ENCODE results near the gene RLF. TPM values are rescaled to one million over a fixed set of nuclear protein-coding genes. Genes with fewer than 3 reads are reported as not detected.
A peak's percentile ranks its signal among the peaks of the same experiment; 100 is the strongest.

RLF gene
- total RNA-seq, 4 donors from 2014 or later = 12.3 to 15.9 (median 15.0) TPM

GRCh38 chr1:40132383-40133311 lies 28.5 kb upstream of the RLF start:
- TF ChIP-seq, protein P1, sequence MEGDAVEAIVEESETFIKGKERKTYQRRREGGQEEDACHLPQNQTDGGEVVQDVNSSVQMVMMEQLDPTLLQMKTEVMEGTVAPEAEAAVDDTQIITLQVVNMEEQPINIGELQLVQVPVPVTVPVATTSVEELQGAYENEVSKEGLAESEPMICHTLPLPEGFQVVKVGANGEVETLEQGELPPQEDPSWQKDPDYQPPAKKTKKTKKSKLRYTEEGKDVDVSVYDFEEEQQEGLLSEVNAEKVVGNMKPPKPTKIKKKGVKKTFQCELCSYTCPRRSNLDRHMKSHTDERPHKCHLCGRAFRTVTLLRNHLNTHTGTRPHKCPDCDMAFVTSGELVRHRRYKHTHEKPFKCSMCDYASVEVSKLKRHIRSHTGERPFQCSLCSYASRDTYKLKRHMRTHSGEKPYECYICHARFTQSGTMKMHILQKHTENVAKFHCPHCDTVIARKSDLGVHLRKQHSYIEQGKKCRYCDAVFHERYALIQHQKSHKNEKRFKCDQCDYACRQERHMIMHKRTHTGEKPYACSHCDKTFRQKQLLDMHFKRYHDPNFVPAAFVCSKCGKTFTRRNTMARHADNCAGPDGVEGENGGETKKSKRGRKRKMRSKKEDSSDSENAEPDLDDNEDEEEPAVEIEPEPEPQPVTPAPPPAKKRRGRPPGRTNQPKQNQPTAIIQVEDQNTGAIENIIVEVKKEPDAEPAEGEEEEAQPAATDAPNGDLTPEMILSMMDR (IDR thresholded peaks at IDR 0.05 in 4 of 5, conservative IDR thresholded peaks at IDR 0.05 in 1 of 5) = no peak
- no peaks in the 10 kb centered on the region for H3K36me3 ChIP-seq
- no peak overlapping the region for H3K27ac ChIP-seq
- DNase-seq (no peak), ATAC-seq (no peak)
- no peaks in the 10 kb centered on the region for H3K4me1 ChIP-seq
- peaks cover 33 to 40% (median 37%) of the 10 kb centered on the region in 3 donors for H3K27me3 ChIP-seq
- peak overlapping the region; percentile 27 to 40 (median 28) for H3K4me3 ChIP-seq
- H3K9me3 ChIP-seq = no peaks in the 10 kb centered on the region
- in situ Hi-C loops (cut with MboI; ENCODE audit: low sequenced_read_pairs in 4 of 4) = no loop called here
- intact Hi-C loops (cut with DNase I; ENCODE audit: low total_unique reads) = no loop called here

- DNase-seq (no peak), ATAC-seq (no peak)
- Histone ChIP-seq H3K9me3 (no peaks in the 10 kb centered on the region), H3K36me3 (no peaks in the 10 kb centered on the region), H3K27me3 (peaks cover 33 to 40% (median 34%) of the 10 kb centered on the region in 3 donors), H3K4me1 (no peaks in the 10 kb centered on the region), H3K4me3 (peak overlapping the region in 1 of 4 donors; percentile 40), H3K27ac (no peak overlapping the region)
- TF ChIP-seq, protein P1 (IDR thresholded peaks at IDR 0.05 in 4 of 5, conservative IDR thresholded peaks at IDR 0.05 in 1 of 5) = no peak
- TF ChIP-seq POLR2A (IDR thresholded peaks at IDR 0.05) = no peak
- intact Hi-C loops (cut with DNase I; ENCODE audit: low total_unique reads) = no loop called here
- in situ Hi-C loops (cut with MboI; ENCODE audit: low sequenced_read_pairs in 4 of 4) = no loop called here
These were observed 27.9 kb upstream of the RLF start for GRCh38 chr1:40133312-40133665.

DNA sequence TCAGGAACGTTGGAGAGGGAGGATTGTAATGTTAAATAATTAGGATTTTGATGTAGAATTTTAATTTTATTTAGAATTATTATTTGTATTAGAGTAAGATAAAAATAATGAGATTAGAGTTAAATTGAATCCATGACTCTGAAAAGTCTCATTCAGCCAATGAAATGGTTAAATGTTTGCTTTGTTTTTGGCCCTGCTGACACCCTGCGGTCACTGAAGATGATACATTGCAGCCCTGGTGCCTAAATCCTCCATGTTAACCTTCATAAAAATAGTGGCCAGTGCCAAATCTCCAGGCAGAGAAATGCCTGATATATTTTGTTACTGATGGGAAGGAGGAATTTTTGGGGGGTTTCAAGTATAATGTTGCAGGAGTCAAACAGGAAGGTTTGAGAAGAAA lies 27.3 kb upstream of the RLF start:
- ATAC-seq = no peak
- in situ Hi-C loops (cut with MboI; ENCODE audit: low sequenced_read_pairs in 4 of 4) (no loop called here), intact Hi-C loops (cut with DNase I; ENCODE audit: low total_unique reads) (no loop called here)
- Histone ChIP-seq H3K27me3 (peaks cover 33 to 40% (median 34%) of the 10 kb centered on the region in 3 donors), H3K4me1 (no peaks in the 10 kb centered on the region), H3K9me3 (no peaks in the 10 kb centered on the region), H3K4me3 (no peak overlapping the region), H3K36me3 (no peaks in the 10 kb centered on the region), H3K27ac (no peak overlapping the region)
- TF ChIP-seq POLR2A (IDR thresholded peaks at IDR 0.05) = no peak
- TF ChIP-seq, protein P1 (IDR thresholded peaks at IDR 0.05 in 4 of 5, conservative IDR thresholded peaks at IDR 0.05 in 1 of 5) = no peak
- DNase-seq = no peak

- in situ Hi-C loops (cut with MboI; ENCODE audit: low sequenced_read_pairs in 4 of 4) = loop anchor here in 3 of 4 donors (5.0 to 10.0 kb wide), 3 partner anchors 194 to 267 kb away; no protein-coding TSS in a partner anchor
- Histone ChIP-seq H3K4me3 (no peak overlapping the region), H3K9me3 (no peaks in the 10 kb centered on the region), H3K27ac (no peak overlapping the region), H3K27me3 (peaks cover 0 to 4% (median 0%) of the 10 kb centered on the region in 3 donors), H3K4me1 (no peaks in the 10 kb centered on the region), H3K36me3 (no peaks in the 10 kb centered on the region)
- DNase-seq = no peak
- TF ChIP-seq POLR2A (IDR thresholded peaks at IDR 0.05) = no peak
- intact Hi-C loops (cut with DNase I; ENCODE audit: low total_unique reads) = no loop called here
- ATAC-seq = no peak
These were observed 20.8 kb upstream of the RLF start for GRCh38 chr1:40140211-40140973.
